NOMO-1 treated with DMSO at 0.1 percent for 48 hours (cell line): Measurements from ENCODE around the gene TNFRSF11A.
A peak's percentile ranks its signal among the peaks of the same experiment; 100 is the strongest.

Source experiments
- DNase-seq: peaks from one replicate; lab custom pipeline; 2025; ENCODE audit not compliant: unreplicated experiment; lab: John Stamatoyannopoulos, UW

TNFRSF11A gene

DNA sequence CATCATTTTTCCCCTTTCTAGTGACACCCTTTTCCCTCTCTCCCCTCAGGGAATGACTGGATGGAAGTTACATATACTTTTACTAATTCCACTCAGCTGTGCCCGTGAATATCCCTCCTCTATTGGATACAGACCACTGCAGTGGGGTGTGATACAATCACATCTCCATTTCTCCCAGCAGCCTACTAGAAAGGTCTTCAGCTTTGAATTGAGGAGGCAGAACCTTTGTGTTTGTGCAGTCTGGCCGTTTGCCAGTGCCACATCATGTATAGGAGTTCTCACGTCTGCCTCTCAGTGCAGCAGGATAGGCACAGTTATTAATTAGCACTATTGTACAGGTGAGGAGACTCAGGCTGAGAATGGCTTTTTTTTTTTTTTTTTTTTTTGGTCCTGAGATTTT, 16.4 kb downstream of the TNFRSF11A start:
- no peak for DNase-seq

DNA sequence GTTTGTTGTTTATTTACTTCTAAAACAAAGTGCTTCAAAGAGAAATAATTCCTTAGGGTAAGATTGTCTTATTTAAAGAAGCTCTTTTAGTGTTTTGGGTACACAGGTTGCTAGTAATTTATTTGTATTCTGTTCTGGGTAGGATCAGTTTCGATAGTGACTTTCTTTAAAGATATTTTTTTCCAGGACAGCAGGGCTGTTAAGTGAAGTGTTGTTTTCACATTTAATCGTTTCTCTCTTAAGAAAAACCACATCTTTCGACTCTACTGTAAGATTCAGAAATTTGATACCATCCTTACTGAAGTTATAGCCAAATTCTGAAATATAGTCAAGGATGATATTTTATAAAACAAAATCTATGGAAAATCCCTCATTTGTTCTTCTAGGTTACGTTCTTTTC, 17.8 kb downstream of the TNFRSF11A start:
- DNase-seq: no peak

DNA sequence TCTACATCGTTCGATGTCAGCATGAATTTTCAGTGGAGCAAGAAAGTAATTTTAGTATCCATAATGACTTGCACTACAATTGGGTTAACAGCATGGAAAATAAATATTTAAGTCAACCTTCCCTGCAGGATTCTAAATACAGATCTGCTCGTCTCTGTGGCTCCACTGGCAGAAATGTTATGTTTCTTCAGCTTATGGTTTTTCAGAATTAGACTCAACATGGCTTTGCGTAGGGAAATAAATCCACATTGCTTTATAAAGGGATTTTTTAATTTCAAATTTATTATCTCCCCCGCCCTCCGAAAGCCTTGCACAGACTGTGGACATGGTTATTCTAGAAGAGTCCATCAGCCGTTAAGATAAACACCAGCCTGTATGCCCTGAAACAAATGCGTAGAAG, 18.2 kb downstream of the TNFRSF11A start:
- no peak for DNase-seq

DNA sequence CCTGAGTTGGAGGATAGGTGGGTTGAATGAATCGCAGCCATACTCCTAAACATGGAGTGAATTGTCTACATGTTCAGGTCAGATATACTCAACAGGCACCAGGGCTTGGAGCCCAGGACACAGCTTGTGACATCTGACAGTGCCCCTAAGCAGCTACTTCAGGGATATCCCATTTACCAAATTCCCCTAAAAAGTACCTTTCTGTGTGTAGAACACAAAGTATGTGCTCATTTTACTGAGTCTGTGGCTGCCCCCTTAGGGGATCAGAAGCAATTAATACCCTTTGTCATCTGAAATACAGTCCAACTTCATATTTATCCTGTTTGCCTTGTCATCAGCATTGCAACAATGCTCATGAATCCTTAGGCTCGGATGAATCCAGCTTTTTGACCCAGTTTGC, 20.8 kb downstream of the TNFRSF11A start:
- DNase-seq: no peak

DNA sequence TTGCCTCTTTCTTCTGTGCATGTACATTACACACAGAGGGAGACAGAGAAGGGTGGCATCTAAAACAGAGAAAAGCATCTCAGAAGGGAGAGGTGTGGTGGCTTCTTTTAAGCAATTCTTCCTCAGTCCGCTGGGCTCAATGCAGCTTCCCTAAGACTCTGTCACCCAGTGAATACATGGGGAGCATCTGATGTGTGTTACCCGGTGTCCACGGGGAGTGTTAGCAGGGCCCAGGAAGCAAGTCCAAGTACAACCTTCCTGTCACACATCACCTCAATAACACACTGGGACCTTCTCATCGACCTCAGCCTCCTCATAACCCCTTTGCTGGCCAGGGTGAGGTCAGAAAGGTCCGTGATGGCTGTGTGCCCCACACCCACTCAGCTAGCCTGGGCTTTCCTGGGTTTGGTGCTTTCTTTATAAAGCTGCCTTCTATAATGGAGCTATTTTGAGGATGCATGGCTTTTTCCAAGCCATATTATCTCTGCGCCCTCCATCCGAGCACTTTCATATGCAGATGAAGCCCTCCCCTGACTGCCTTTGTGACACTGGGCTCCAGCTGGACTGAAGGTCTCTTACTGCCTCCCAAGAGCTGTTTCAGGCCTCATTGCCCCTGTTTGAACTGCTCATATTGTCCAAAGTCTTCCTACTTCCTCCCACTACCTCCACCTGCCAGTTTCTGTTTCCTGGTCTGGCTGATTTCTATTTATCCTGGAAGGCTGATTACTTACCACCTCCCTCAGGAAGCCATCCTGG, 21.4 kb downstream of the TNFRSF11A start:
- no peak for DNase-seq

DNA sequence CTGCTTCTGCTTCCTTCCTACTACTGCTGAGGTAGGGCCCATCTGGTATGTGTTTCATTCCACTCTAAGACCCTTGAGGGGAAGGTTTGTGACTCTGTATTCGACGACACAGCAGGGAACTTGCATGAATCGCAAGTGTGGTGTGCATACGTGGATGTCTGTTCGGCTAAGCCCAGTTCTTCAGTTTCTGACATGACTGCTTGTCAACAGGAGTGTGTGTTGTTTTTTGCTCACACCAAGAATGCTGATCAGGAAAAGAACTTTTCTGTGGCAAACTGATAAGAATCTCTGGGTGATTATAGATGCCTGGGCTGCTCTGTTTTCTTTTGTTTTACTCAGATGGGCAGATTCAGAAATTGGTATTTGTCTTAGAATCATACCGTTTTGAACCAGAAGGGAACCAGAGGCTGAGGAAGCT, 22.0 kb downstream of the TNFRSF11A start:
- DNase-seq: no peak

DNA sequence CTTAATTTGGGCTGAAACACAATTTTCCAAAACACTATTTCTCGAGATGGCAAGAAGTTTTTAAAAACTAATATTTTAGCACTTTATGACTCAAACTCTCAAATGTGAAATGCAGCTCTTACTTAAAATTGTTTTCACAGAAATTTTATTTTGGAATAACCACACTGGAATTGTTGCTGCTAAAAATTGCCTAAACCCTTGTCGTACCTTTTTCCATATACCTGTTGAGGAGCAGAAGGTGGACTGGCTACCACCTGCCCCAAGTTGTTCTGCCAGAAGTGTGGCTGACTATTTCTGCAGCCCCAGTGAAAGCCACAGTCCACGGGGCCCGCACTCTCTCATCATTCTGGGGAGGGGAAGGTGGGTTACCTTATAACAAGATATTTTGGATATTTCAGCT, 23.4 kb downstream of the TNFRSF11A start:
- no peak for DNase-seq

DNA sequence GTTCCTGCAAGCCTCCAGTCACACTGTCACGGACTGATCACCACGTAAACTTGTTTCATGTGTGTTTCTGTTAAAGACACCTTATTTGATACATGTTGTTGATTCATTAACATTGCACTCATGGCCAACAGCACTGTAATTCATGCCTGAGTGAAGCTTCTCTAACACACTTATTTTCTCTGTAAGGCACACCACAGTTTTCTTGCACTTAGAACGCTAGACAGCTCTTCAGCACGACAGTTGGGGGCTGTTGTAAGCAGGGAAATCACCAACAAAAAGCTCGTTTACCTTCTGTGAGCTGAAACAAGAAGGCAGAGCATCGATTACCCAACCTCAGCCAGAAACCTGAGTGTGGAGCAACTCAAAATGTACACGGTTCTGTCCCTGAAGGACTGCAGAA, 28.1 kb downstream of the TNFRSF11A start:
- DNase-seq: no peak

DNA sequence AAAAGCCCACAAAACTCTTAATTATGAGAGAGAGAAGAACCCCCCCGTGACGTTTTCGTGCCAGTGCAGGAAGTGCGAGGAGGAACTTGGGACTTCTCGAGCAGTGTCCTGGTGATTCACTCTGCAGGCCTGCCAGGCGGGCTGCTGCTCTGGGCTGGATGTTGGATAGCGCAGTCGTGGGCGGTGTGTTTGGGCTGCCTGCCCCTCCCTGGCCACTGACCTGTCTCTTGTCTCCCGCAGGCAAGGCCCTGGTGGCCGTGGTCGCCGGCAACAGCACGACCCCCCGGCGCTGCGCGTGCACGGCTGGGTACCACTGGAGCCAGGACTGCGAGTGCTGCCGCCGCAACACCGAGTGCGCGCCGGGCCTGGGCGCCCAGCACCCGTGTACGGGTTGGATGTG, 29.0 kb downstream of the TNFRSF11A start:
- DNase-seq: no peak

DNA sequence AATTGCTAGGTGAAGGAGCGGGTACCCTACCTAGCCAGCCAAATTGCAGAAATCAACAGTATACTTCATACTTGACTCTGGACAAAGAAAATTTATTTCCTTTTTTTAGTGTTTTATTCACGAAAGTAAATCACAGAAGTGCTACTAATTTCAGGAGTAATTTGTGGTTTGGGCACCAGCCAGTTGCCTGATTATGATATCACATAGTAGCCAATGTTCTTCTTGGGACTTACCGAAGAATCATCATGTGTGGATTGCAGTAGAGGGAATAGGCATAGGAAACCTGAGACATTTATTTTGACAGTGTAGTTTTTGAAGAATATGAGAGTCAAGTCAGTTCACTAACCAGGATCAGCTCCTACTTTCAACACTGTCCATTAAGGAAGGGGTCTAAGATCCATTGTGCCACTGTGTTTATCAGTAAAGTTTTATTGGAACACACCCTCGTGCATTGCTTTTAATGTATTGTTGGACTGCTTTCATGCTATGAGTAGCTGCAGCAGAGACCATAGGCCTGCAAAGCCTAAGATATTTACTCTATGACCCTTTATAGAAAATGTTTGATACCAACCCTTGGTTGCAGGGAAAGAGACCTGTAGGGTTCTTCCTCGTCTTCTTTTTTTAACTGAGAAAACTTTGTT, 32.1 kb downstream of the TNFRSF11A start:
- peak; percentile 39 for DNase-seq

DNA sequence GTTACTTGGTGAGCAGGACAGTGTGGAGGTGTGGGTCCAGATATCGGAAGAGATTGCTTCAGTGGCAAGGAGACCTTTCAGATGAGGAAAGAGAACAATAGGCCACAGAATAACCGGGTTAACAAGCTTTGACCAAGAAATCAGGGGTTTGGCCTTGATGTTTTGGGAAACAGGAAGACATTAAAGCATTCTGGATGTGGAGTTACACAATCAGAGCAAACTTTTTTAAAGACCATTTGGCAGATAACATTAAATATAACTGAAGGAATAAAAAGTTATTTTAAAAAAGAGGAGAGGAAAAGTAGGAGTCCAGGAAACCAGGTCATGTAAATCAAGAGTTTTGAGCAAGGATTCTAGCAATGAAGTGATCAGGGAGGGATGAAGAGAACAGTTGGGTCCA, 35.7 kb downstream of the TNFRSF11A start:
- DNase-seq: no peak

DNA sequence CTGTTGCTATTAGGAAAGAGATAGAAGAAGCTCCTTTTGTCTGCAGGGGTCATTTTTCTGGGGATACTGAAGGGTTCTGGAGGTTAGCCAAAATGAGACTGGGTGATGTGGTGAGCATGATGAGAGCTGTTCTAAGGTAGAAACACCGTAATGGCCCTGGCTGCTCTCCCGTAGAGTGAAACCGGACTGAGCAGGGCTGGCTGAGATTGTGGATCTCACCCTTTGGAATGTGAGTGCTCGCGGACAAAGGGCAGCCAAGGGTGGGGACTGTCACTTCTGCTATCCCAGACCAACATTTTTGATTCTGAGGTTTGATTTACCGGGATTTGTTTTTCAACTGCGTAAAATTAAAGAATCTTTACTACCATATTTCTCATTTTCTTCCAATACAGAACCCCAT, 36.2 kb downstream of the TNFRSF11A start:
- no peak for DNase-seq

DNA sequence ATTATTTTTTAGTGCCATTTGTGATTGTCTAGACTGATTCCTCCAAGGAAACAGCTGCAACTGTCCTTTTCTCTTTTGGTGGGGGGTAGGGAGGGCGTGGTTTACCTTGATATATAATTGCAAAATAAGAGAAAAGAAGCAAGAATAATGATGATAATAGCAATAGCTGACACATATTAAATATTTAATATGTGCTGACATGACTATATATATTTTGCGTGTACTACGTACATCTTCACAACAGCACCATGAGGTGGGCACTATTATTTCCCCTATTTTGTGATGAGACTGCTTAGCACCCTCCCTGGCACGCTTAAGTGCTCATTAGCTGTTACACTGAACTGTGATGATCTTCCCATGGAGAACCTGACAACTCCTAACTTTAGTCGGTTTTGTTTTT, 39.4 kb downstream of the TNFRSF11A start:
- DNase-seq: no peak

DNA sequence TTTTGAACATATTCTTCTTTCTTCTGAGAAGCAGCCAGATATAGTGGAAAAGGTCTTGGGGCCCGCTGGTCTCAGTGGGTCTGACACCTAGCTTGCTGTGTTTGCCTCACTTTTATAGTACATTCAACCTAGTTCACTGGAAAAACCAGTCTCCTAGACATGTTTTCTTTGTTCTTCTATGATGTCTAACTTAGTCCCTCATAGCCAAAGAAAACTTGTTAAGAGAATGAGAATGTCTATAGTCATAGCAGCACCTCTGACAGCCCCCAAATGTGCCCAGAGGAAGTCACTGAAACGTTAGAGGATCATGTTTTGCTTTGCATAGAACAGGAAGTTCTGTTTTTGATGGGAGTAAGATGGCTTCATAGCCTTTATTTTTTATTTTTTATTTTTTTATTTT, 40.3 kb downstream of the TNFRSF11A start:
- no peak for DNase-seq

DNA sequence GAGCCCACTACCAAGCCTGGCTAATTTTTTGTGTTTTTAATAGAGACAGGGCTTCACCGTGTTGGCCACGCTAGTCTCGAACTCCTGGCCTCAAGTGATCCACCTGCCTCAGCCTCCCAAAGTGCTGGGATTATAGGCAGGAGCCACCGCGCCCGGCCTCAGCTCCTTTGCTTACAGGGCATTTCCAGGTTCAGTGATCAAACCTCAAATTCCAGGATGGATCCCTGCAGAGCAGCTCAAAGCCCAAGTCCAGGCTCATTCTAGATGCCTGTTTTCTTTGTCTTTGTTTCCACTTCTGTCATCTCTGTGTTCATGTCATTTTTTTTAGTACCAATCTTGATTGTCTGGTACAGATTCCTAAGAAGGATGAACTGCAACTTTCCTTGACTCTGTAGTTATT, 41.9 kb downstream of the TNFRSF11A start:
- no peak for DNase-seq

DNA sequence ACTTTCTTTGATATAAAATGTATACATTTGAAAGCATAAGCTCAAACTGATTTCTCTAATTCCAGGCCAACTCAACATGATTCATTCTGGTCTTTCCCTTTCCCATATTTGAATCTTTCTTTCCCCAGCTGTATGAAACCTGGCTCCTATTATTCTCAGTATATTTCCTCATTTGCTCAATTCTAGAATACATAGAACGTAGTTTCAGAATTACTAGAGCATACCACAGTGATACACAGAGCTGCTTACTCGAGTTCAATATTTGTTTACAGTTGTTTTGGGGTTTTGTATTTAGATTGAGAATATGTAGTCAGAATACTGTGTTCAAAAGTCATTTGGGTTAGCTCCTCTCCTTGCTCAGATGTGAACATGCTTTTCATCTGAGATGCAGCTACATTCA, 43.0 kb downstream of the TNFRSF11A start:
- no peak for DNase-seq

DNA sequence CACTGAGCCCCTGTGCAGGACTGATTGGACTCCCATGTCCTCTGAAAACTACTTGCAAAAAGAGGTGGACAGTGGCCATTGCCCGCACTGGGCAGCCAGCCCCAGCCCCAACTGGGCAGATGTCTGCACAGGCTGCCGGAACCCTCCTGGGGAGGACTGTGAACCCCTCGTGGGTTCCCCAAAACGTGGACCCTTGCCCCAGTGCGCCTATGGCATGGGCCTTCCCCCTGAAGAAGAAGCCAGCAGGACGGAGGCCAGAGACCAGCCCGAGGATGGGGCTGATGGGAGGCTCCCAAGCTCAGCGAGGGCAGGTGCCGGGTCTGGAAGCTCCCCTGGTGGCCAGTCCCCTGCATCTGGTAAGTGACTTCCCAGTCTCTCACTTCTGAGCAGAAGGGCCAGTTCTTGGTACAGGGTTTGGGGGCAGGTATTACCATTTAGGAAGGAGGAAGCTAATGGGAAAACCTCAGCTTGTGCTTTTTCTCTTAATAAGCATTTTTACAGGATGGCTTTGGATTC, 44.1 kb downstream of the TNFRSF11A start:
- DNase-seq: no peak

DNA sequence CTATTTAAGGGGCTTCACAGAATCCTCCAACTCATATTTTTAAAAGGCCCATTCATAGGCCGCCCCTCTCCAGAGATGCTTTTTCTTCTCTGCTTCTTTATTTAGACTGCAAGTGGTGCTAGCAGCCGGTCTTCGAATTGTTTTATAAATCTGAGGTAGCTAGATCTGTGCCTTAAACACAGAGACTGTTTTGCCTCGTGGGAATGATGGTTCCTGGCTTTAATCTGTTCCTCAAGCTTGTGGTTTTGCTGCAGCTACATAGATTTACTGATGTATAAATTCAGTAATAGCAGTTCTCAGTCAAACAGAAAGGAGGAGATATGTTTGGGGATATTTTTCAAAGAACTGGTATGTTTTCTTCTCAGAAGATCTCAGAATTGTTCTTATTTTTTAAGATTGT, 45.3 kb downstream of the TNFRSF11A start:
- DNase-seq: no peak

DNA sequence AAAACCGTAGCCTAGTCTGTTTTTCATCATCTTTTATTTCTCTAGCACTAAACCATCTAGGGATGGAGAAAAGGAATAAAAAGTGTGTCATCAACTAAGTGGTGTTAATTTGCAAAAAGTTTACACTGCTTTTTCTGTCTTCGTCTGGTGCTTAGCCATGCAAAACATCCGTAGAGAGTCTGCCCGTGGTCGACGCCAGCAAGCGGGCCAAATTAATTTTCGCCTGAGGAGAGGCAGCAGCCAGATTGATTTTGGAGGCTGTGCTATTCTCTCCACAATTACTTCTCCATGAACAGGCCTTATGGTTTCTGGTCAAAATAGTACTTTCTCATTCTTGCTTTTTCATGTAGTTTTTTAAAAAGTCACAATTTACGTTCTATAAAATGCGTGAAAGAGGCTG, 46.3 kb downstream of the TNFRSF11A start:
- DNase-seq: no peak

DNA sequence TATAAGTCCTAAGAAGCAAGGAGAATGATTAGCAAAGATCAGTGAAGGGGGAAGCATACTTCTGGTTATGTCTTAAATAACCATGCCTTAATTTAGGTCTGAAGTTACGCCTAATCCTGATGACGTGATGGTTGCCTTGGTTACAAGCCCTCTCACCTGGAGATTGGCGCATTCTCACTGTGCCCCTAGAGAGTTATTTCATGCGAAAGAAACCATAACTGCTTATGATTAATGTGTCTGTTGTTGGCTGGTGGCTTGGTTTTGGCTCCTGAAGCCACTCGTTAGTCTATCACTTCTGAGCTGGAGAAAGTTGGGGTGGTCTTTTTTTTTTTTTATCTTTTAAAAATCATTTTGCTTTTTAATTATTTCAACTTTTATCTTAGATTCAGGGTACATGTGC, 47.0 kb downstream of the TNFRSF11A start:
- no peak for DNase-seq

DNA sequence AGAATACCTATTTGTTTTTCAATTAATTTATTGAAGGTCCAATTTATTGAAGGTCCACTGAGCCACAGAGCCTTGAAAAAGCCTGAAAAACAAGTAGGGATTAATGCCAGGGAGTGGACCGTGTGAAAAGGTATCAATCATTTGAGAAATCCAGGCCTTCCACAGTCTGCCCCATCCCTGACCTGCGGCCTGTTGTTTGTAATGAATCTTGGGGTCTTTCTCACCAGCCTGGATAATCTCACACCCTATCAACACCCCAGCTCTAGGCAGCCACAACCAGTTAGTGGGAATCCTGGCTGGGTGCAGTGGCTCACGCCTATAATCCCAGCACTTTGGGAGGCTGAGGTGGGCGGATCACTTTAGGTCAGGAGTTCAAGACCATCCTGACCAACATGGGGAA, 47.8 kb downstream of the TNFRSF11A start:
- DNase-seq: no peak

DNA sequence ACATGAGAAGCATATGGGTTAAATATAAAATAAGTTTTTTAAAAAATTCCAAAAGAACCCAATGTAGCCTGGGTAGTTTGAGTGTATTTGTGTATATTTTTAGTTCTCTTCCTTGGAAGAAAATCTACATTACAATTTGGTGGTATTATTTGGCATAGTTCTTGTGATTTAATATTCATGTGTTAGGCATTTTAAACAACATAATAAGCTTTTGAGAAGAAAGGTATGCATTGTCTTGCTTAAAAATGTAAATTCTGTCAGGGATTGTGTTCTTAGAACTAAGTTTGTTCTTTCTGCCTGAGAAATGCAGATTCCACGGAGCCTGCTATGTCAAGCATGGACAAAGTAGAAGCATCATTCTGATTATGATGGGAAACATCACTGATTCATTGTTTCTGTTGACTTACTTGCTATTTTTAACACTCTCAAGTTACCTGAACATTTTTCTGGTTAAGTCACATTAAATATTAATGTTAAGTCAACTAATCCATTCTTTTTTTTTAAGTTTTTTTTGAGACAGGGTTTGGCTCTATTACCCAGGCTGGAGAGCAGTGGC, 49.4 kb downstream of the TNFRSF11A start:
- DNase-seq: no peak
